K562 treated with DMSO at 1 percent for 24 hours (cell line): ENCODE measurements around the gene STPG3. TPM values are rescaled to one million over a fixed set of nuclear protein-coding genes. Genes with fewer than 3 reads are reported as not detected.

Experiments
- total RNA-seq: library from RNA; unstranded; fragments of 300-600 nt; gene quantifications from 2 replicates; pipeline ENCODE4 v1.2.3, GENCODE V29; 2022; ENCODE audit warnings: low read depth; ENCODE audit not compliant: insufficient read depth

Gene STPG3
- 0.60 TPM in 1 of 2 replicates, not detected in the other for total RNA-seq

GRCh38 chr9:137251194-137251461 lies at the start of gene STPG3:
Gene STPG3, plus strand, starts transcription at chr9:137251286. Its CDS starts 1 bp downstream, at chr9:137251287.

DNA sequence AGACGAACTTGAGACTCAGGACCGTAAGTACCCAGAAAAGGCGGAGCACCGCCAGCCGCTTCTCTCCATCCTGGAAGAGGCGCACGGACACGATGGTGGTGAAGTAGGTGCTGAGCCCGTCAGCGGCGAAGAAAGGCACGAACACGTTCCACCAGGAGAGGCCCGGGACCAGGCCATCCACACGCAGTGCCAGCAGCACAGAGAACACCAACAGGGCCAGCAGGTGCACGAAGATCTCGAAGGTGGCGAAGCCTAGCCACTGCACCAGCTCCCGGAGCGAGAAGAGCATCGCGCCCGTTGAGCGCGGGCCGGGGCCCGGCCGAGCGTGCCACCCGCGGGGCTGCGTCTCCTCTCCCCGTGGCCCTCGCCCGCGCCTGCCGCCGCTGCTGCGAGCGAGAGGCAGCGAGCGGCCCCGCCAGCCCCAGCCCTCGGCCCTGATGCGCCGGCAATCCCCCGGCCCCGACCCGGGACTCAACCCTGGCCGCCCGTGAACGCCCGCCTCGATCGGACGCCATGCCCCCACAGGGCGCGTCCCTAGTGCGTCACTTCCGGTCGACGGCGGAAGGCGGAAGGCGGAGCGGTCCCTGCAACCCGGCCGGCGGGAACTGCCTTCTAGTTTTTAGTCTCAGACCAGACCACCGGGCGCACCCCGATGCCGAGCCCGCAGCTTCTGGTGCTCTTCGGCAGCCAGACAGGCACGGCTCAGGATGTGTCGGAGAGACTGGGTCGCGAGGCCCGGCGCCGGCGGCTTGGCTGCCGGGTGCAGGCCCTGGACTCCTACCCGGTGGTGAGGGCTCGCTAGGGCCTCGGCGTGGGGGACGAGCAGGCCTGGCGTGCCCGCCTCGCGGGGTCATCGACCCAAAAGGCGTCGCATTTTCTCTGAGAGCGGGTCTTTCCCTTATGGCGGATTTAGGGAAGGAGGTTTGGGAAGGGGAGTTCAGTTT lies 45.7 kb upstream of the STPG3 start, which contains the start of the genes NDOR1 and TMEM203:
NDOR1 (plus strand) TSS at position 575 of the 944 bp plus-strand sequence; CDS start at position 653, 78 bp downstream.
TMEM203 (minus strand) TSS at position 523 of the 944 bp plus-strand sequence; CDS start at position 289, 234 bp downstream.

DNA sequence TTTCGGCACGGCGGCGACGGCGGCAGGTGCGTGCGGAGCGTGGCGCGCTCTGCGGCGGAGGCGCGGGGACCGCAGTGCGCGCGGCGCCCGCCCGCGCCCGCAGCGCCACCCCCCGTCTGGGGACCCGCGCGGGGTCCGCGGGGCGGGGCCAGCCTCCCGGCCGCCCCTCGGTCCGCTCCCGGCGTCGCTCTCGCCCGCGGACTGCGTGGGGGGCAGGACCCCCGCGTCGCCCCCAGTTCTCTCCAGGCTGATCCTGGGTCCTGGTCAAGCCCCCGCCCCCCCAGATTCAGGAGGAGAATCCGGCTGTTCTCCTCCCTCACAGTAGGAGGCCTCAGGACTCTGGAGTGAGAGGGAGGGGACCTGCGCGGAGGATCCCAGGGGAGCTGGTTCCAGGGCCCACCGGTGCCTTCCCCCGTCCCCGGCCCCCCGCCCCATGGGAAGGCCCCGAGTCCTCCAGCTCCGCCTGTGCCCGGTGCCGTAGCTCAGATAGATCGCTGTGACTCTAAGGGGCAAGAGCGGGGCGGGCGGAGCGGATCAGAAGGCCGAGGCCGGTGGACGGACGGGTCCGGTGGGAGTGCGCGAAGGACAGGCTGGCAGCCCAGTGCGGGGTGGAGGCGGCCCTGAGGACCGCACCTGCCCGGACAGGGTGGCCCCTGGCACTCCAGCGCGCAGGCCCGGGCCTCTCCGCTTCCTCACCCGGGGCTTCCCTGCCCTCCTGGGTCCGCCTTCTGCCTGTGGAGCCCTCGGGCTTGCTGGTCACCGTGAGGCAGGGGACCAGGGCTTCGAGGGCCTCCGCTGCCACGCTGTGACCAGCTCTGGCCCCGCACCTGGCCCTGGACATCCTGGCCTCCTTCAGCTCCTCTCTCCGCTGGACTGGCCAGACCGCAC lies 28.7 kb upstream of the STPG3 start, which contains the start of gene RNF208:
RNF208 (minus strand) TSS at position 51 of the 888 bp plus-strand sequence. CDS start 1,028 bp downstream, outside the sequence.

DNA sequence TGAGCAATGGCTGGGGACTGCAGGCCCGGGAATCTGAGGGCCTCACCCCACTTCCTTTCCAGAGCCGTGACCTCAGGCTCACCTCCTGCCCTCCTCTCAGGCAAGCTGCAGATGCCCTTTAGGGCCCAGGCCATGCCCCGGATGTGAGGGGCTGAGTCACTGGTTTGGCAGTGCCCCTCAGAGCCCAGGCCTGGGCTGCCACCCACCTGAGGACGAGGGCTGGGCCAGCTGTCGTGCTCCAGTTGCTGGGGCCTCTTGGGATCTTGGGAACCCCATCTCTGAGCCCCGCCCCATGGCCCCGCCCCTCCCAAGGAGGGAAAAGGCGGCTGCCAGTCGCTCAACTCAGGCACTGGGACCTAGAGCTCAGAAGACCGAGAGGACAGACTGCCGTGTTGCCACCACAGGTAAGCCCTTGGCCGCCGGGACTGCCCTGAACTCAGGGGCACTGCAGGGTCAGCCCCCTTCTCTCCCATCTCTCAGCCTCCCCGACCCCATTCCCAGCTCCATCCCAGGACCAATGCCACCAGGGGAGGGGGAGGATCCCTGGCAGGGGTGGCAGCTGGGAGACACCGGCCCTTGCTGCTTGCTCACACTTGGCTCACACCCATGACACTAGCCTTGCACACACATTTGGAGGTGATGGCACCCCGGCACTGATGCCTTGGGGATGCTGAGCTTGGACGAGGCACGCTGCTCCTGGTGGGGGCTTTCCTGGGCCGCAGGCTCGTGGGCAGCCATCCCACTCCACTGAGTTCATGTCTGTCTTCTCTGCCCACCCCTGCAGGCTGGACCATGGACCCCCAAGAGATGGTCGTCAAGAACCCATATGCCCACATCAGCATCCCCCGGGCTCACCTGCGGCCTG lies 26.0 kb upstream of the STPG3 start, which contains the start of gene CYSRT1:
CYSRT1 (plus strand) TSS at position 345 of the 865 bp plus-strand sequence; CDS start at position 793, 448 bp downstream.

DNA sequence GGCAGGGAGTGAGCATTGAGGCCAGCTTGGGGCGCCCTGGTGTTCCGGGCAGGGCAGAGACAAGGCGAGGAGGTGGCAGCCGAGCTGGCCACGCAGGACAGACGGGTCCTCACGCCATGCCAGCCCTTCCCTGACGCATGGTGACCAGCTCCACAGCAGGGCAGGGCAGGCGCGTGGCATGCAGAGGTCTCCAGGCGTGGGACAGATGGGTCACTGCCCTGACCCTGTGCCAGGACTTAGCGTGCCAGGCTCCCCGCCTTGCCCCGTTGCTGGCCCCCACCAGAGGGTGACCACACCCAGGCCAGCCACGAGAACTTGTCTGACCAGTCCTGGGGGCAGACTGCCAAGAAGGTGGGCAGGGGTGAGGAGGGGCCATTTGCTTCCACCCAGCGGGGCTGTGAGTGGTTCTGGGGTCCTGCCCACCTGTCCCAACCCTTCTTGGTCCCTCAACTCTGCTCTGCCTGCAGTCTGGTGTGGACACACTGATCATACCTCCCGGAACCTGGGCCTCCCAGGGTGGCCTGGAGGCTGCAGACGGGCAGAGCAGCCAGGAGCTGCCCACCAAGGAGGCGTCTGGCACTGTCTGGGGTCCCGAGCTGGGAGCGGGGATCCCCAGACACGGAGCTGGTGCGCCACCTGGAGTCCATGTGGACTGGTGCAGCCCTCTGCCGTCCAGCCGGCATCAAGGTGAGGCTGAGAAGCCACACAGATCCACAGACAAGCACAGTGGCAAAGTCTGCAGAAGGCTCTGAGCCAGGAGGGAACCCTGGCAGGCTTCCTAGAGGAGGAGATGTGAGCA lies 23.8 kb upstream of the STPG3 start, which contains the start of gene RNF224:
RNF224 (plus strand) TSS at position 449 of the 799 bp plus-strand sequence. CDS start 834 bp downstream, outside the sequence.

DNA sequence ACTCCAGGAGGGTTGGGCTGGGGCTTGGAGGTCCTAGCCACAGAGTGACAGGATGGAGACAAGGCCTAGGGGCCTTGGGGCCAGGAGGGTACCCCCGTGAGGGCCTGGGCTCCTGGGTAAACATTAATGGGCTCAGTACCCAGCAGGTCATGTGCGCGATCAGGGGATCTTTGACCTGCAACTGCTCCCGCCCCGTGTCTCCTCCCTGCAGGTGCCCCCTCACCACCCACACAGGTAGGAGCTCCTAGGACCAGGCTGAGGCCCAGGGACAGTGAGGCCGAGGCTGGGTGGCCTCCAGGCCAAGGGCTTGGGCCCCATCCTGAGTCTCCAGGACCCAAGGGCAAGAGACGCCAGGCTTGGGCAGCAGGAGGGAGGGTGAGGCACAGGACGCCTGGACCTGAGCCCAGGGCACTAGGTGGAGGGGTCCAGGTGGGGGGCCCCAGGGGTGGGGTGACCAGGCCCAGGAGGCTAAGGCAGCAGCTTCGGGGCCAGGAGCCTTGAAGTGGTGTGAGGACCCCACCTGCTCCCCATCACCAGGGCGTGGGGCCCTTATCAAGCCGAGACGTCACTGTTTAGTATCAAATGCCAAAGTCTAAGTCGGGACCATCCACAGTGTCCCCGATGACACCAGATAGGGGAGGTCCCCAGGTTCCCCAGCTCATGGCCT lies 20.2 kb upstream of the STPG3 start, which contains the start of gene SLC34A3:
SLC34A3 (plus strand) TSS at position 197 of the 667 bp plus-strand sequence. CDS start 802 bp downstream, outside the sequence.

GRCh38 chr9:137240841-137241489 lies 10.1 kb upstream of the STPG3 start, which contains the start of gene TUBB4B:
Gene TUBB4B, plus strand, starts transcription at chr9:137241287. Its CDS starts 74 bp downstream, at chr9:137241361.

DNA sequence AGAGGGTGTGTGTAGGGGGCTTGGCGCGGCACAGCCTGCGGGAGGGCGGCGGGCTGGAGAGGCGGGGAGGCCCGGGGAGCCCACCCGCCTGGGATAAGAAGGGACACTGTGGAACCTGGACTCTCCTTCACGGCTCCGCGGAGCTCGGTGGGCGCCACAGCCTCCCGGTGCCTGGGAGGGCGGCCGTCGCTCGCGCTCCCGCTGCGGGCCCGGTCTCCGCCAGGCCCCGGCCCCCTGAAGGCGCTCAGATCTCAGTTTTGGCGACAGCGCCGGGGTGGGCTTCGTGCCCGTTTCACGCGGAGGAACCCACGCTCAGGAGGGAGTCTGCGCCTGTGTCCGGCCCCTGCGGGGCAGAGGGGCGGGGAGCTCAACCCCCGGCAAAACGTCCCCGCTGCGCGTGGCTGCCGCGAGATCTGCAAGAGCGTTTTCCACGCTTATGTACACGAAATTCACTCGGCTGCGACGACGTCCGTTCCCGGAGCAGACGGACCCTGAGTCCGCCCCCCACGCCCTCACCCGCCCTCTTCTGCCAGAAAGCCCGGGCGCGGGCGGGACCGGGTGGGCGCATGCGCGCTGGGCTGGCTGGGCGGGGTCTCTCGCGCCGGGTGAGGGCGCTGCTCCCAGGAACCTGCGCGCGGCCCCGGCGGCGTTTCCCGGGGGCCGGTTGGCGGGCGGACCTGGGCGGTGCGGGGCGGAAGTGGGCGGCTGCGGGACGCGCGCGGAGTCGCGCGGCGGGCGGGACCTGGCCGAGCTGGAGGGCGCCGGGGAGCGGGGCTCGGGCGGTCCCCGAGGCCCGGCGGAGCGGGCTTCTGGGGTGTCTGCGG lies 3.8 kb downstream of the STPG3 start, which contains the start of gene NELFB:
NELFB (plus strand) TSS at position 704 of the 824 bp plus-strand sequence.

GRCh38 chr9:137277329-137278041 lies 26.4 kb downstream of the STPG3 start, which contains the start of gene TOR4A:
Gene TOR4A, plus strand, starts transcription at chr9:137277726. Its CDS starts 964 bp downstream, at chr9:137278690.

DNA sequence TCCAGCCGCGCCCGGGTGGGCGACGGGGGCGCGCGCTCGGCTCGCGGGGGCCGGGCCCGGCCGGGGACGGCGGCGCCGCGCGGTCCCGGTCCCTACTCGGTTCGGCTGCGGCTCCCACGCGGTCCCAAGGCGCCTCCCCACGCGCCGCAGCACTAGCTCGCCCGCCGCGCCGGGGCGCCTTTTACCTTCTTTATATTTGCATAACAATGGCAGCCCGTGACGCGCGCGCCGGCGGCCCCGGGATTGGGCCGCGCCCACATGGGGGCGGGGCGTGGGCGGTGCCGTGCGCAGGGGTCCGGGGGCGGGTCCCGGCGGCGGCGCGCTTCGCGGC lies 51.0 kb downstream of the STPG3 start, which contains the start of gene NRARP:
NRARP (minus strand) TSS at position 154 of the 331 bp plus-strand sequence. CDS start 343 bp downstream, outside the sequence.

Other genes with a start within 250 kb of the STPG3 start
- 11.0 and 24.1 TPM in 2 replicates for gene ABCA2, start 223.0 kb upstream of the STPG3 start, total RNA-seq
- not detected in 2 replicates for gene FUT7, start 219.2 kb upstream of the STPG3 start, total RNA-seq
- 0.66 and 1.1 TPM in 2 replicates for gene NPDC1, start 205.1 kb upstream of the STPG3 start, total RNA-seq
- 0.21 TPM in 1 of 2 replicates, not detected in the other for gene ENTPD2, start 197.2 kb upstream of the STPG3 start, total RNA-seq
- 36.1 and 38.7 TPM in 2 replicates for gene SAPCD2, start 180.7 kb upstream of the STPG3 start, total RNA-seq
- 9.0 and 9.6 TPM in 2 replicates for gene UAP1L1, start 173.8 kb upstream of the STPG3 start, total RNA-seq
- gene MAN1B1, start 164.3 kb upstream of the STPG3 start, total RNA-seq, result 52.5 and 56.8 TPM in 2 replicates
- gene DPP7, start 136.6 kb upstream of the STPG3 start, total RNA-seq, result 187 and 232 TPM in 2 replicates
- 0.12 and 0.78 TPM in 2 replicates for gene GRIN1, start 112.1 kb upstream of the STPG3 start, total RNA-seq
- not detected in 2 replicates for gene LRRC26, start 81.2 kb upstream of the STPG3 start, total RNA-seq
- gene TMEM210, start 79.2 kb upstream of the STPG3 start, total RNA-seq, result not detected in 2 replicates
- gene ANAPC2, start 62.7 kb upstream of the STPG3 start, total RNA-seq, result 57.0 and 62.9 TPM in 2 replicates
- 231 and 245 TPM in 2 replicates for gene SSNA1, start 62.6 kb upstream of the STPG3 start, total RNA-seq
- gene TPRN, start 50.5 kb upstream of the STPG3 start, total RNA-seq, result 33.3 and 34.3 TPM in 2 replicates
- gene TMEM203, start 45.6 kb upstream of the STPG3 start, total RNA-seq, result 70.6 and 73.1 TPM in 2 replicates
- gene NDOR1, start 45.6 kb upstream of the STPG3 start, total RNA-seq, result 28.7 and 33.4 TPM in 2 replicates
- 6.9 and 7.0 TPM in 2 replicates for gene RNF208, start 29.0 kb upstream of the STPG3 start, total RNA-seq
- gene CYSRT1, start 26.1 kb upstream of the STPG3 start, total RNA-seq, result 1.6 and 1.7 TPM in 2 replicates
- not detected in 2 replicates for gene RNF224, start 23.8 kb upstream of the STPG3 start, total RNA-seq
- not detected in 2 replicates for gene SLC34A3, start 20.4 kb upstream of the STPG3 start, total RNA-seq
- 1,217 and 1,249 TPM in 2 replicates for gene TUBB4B, start 10.0 kb upstream of the STPG3 start, total RNA-seq
- gene NELFB, start 4.0 kb downstream of the STPG3 start, total RNA-seq, result 123 TPM in 2 replicates
- 86.6 and 103 TPM in 2 replicates for gene TOR4A, start 26.4 kb downstream of the STPG3 start, total RNA-seq
- 19.3 and 20.3 TPM in 2 replicates for gene NRARP, start 51.0 kb downstream of the STPG3 start, total RNA-seq
- gene EXD3, start 171.9 kb downstream of the STPG3 start, total RNA-seq, result 12.1 and 16.9 TPM in 2 replicates
- gene NOXA1, start 172.1 kb downstream of the STPG3 start, total RNA-seq, result 1.9 and 2.1 TPM in 2 replicates
- 0.21 TPM in 1 of 2 replicates, not detected in the other for gene ENTPD8, start 190.1 kb downstream of the STPG3 start, total RNA-seq
- gene NSMF, start 208.0 kb downstream of the STPG3 start, total RNA-seq, result 54.0 and 55.9 TPM in 2 replicates